Epithelial cell of esophagus (primary cell): ENCODE measurements around the gene TUBA4A.

Experiments
- DNase-seq: peaks from one replicate; pipeline ENCODE4 v3.0.0; 2010; ENCODE audit warnings: low read depth
- H3K4me3 ChIP-seq: 2 replicates; pipeline ENCODE4 v1.5.1; 2011; ENCODE audit warnings: mild to moderate bottlenecking, low read length, control low read depth
- CTCF ChIP-seq: IDR thresholded peaks from 2 replicates; pipeline ENCODE4 v1.5.1; 2011; ENCODE audit warnings: low read depth, mild to moderate bottlenecking, low read length, control low read depth, inconsistent platforms; ENCODE audit not compliant: insufficient read depth; ENCODE audit errors: missing control alignments

TUBA4A gene

DNA sequence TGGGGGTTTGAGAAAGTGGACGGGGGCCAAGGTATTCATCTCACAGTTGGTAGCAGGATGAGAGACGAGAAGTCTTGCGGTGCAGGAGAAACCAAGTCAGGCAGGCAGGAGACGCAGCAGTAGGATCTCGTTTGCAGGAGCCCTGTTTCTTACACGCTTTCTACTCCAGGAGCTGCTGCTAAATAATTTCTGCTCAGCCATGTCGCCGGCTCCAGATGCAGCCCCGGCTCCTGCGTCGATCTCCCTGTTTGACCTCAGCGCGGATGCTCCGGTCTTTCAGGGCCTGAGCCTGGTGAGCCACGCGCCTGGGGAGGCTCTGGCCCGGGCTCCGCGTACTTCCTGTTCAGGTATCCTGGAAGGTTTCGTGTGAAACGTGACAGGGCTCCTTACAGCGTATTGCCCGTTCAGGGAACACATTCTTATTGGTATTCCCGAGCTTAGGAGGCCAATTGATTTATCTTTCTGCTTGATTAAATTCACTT, 23.6 kb downstream of the TUBA4A start:
- peak overlapping the region; percentile 98 for H3K4me3 ChIP-seq
- DNase-seq = peak; percentile 75
- TF ChIP-seq CTCF = no peak

DNA sequence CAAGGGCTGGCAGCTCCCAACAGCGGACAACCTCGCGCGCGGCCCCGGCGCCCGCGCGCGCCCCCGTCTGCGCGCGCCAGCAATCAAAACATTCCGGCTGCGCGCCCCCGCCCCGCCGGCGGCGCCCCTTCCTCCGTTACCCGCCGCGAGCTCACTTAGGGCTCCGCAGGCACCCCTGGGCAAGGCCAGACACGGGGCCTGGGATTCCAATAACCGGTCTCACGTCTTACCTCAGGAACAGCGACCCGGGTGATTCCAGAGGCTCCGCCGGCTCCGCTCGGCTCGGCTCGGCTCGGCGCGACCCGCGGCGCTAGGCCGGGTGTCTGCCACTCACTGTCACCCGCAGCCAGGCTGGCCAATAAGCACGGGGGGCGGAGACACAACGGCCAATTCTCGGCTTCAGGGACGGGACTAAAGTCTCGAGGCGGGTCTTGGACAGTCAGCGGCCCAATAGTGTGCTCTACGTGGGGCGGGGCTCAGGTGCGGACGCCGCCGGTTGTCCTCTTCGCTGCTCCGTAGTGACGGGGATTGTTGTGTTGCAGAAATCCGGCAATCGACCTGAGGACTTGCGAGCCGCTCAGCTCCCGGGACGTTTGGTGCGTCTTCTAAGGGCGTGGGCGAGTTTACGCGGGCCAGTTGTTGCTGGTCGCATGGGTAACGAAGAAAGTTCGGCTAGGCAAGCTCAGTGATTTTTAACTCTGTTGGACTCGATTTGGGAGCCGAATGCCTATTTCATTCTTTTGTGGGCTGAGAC, 24.2 kb downstream of the TUBA4A start, which contains the start of the genes ANKZF1 and ATG9A:
ANKZF1 (plus strand) TSS at position 502 of the 754 bp plus-strand sequence. CDS start 452 bp downstream, outside the sequence.
ATG9A (minus strand) TSS at position 332 of the 754 bp plus-strand sequence. CDS start 1,612 bp downstream, outside the sequence.
- TF ChIP-seq CTCF = no peak
- DNase-seq = peak; percentile 100
- peak within 1 kb of the TSS; percentile 98 for H3K4me3 ChIP-seq

- no peak for DNase-seq
- H3K4me3 ChIP-seq = peak overlapping the region; percentile 98
- no peak for TF ChIP-seq CTCF
Measured at GRCh38 chr2:219228911-219229304, 24.8 kb downstream of the TUBA4A start.

GRCh38 chr2:219228041-219228910, 25.4 kb downstream of the TUBA4A start:
- peak overlapping the region; percentile 98 for H3K4me3 ChIP-seq
- DNase-seq = peak; percentile 15
- TF ChIP-seq CTCF = no peak

DNA sequence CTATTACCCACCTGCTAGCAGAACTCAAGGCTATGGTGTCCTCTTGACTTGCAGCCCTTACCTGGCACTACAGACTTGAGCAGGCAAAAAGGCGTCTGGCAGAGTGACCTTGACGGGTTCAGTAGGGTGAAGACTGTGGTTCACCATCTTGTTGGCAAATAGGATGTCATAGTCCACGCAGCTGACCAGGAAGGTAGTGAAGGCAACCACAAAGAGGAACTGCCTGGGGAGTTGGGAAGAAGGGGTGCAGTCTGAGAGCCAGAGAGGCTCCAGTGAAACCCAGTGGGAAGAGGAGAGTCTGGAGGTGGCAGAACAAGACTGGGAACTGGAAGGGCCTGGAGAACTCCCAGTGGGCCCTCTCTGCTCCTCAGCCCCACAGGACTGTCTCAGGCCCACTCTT, 28.4 kb downstream of the TUBA4A start:
- TF ChIP-seq CTCF = no peak
- no peak overlapping the region for H3K4me3 ChIP-seq
- no peak for DNase-seq

GRCh38 chr2:219223831-219224610, 29.7 kb downstream of the TUBA4A start:
- DNase-seq = no peak
- TF ChIP-seq CTCF = no peak
- no peak overlapping the region for H3K4me3 ChIP-seq
